TTC549 (cell line): ENCODE measurements around the gene ECHDC3.

Experiments
- FAIRE-seq: peaks from 2 replicates; lab custom pipeline; 2012; peaks lifted over from hg19 to GRCh38; lab: Jason Lieb, UNC

The ECHDC3 gene

GRCh38 chr10:11754173-11754572 is 12.0 kb downstream of the ECHDC3 start:
- no peak for FAIRE-seq

- FAIRE-seq: no peak
Measured at GRCh38 chr10:11754620-11755019, 12.4 kb downstream of the ECHDC3 start.

GRCh38 chr10:11755512-11756263 is 13.5 kb downstream of the ECHDC3 start:
- FAIRE-seq: no peak

GRCh38 chr10:11756766-11757315 is 14.7 kb downstream of the ECHDC3 start:
- no peak for FAIRE-seq

GRCh38 chr10:11757454-11757820 is 15.3 kb downstream of the ECHDC3 start:
- FAIRE-seq: no peak

GRCh38 chr10:11757821-11758463 is 15.8 kb downstream of the ECHDC3 start:
- FAIRE-seq: peak; percentile 46

- FAIRE-seq: no peak
Measured at GRCh38 chr10:11758527-11759236, 16.5 kb downstream of the ECHDC3 start.

- no peak for FAIRE-seq
Measured at GRCh38 chr10:11759347-11759746, 17.2 kb downstream of the ECHDC3 start.

GRCh38 chr10:11760151-11760550 is 18.0 kb downstream of the ECHDC3 start:
- FAIRE-seq: no peak

GRCh38 chr10:11760861-11761260 is 18.7 kb downstream of the ECHDC3 start:
- FAIRE-seq: no peak

GRCh38 chr10:11761431-11761830 is 19.2 kb downstream of the ECHDC3 start:
- FAIRE-seq: no peak

- FAIRE-seq: no peak
Measured at GRCh38 chr10:11762706-11763500, 20.7 kb downstream of the ECHDC3 start.

GRCh38 chr10:11763501-11763861 is 21.3 kb downstream of the ECHDC3 start:
- FAIRE-seq: no peak

- FAIRE-seq: no peak
Measured at GRCh38 chr10:11765141-11765540, 23.0 kb downstream of the ECHDC3 start.

- FAIRE-seq: no peak
Measured at GRCh38 chr10:11772575-11773288, 30.6 kb downstream of the ECHDC3 start.

- no peak for FAIRE-seq
Measured at GRCh38 chr10:11773761-11774441, 31.7 kb downstream of the ECHDC3 start.

GRCh38 chr10:11775412-11775811 is 33.2 kb downstream of the ECHDC3 start:
- FAIRE-seq: no peak

- FAIRE-seq: no peak
Measured at GRCh38 chr10:11776080-11776479, 33.9 kb downstream of the ECHDC3 start.

GRCh38 chr10:11781114-11781513 is 38.9 kb downstream of the ECHDC3 start:
- no peak for FAIRE-seq

GRCh38 chr10:11782793-11783557 is 40.8 kb downstream of the ECHDC3 start:
- FAIRE-seq: peak; percentile 60
